ENCODE results near the gene ANAPC2.

The ANAPC2 gene

GRCh38 chr9:137173796-137174664, 14.3 kb downstream of the ANAPC2 start:
- no peak for DNase-seq

GRCh38 chr9:137172901-137173795, 15.2 kb downstream of the ANAPC2 start:
- DNase-seq: no peak

- no peak for DNase-seq
Measured at GRCh38 chr9:137171149-137171900, 17.0 kb downstream of the ANAPC2 start.

- DNase-seq: no peak
Measured at GRCh38 chr9:137170486-137171148, 17.7 kb downstream of the ANAPC2 start.

- DNase-seq: no peak
Measured at GRCh38 chr9:137169896-137170358, 18.4 kb downstream of the ANAPC2 start, which contains the start of gene LRRC26. LRRC26 (minus strand) TSS chr9:137170051; CDS start chr9:137169943, 108 bp downstream.

- DNase-seq: no peak
Measured at GRCh38 chr9:137168904-137169856, 19.2 kb downstream of the ANAPC2 start.

GRCh38 chr9:137168573-137168903, 19.8 kb downstream of the ANAPC2 start:
- DNase-seq: no peak

GRCh38 chr9:137167747-137168572, 20.4 kb downstream of the ANAPC2 start:
- no peak for DNase-seq

GRCh38 chr9:137167277-137167746, 21.0 kb downstream of the ANAPC2 start:
- DNase-seq: no peak

- DNase-seq: no peak
Measured at GRCh38 chr9:137166380-137167229, 21.8 kb downstream of the ANAPC2 start.

GRCh38 chr9:137165250-137165836, 23.0 kb downstream of the ANAPC2 start:
- DNase-seq: no peak

- no peak for DNase-seq
Measured at GRCh38 chr9:137164370-137165249, 23.8 kb downstream of the ANAPC2 start.

- DNase-seq: no peak
Measured at GRCh38 chr9:137163805-137164204, 24.6 kb downstream of the ANAPC2 start.

GRCh38 chr9:137163365-137163715, 25.0 kb downstream of the ANAPC2 start:
- no peak for DNase-seq

GRCh38 chr9:137162505-137163364, 25.6 kb downstream of the ANAPC2 start:
- no peak for DNase-seq

All from CD4-positive, alpha-beta T cell treated with Interferon gamma for 1 hour (primary cell).